Type B pancreatic cell (in vitro differentiated cells): Measurements from ENCODE around the gene HOXA7. TPM values are rescaled to one million over a fixed set of nuclear protein-coding genes. Genes with fewer than 3 reads are reported as not detected.
A peak's percentile ranks its signal among the peaks of the same experiment; 100 is the strongest.

Experiments used
- DNase-seq: peaks from one replicate; pipeline ENCODE4 v3.0.0; 2021; ENCODE audit warnings: mixed read lengths; ENCODE audit not compliant: unreplicated experiment; ENCODE audit errors: extremely low spot score
- H3K27ac Mint-ChIP-seq: 2 replicates; pipeline ENCODE4 v1.8.0; 2021; ENCODE audit warnings: mild to moderate bottlenecking, mixed read lengths
- H3K27me3 Mint-ChIP-seq: 2 replicates; pipeline ENCODE4 v1.8.0; 2021; ENCODE audit warnings: mixed read lengths
- H3K36me3 Mint-ChIP-seq: 2 replicates; pipeline ENCODE4 v1.8.0; 2021; ENCODE audit warnings: mixed read lengths
- H3K4me1 Mint-ChIP-seq: one replicate; pipeline ENCODE4 v1.8.0; 2021; ENCODE audit warnings: mixed read lengths; ENCODE audit not compliant: unreplicated experiment
- H3K4me3 Mint-ChIP-seq: 2 replicates; pipeline ENCODE4 v1.8.0; 2021; ENCODE audit warnings: mild to moderate bottlenecking, mixed read lengths
- H3K9me3 Mint-ChIP-seq: 2 replicates; pipeline ENCODE4 v1.8.0; 2021; ENCODE audit warnings: mixed read lengths
- total RNA-seq: library from RNA; stranded (reverse); gene quantifications from 2 replicates; pipeline ENCODE4 v1.2.1, GENCODE V29; 2021; ENCODE audit warnings: low replicate concordance
- TF ChIP-seq, protein P1 (sequence below): fragments of 200-600 bp; sonication (generic); conservative IDR thresholded peaks from 2 replicates; pipeline ENCODE4 v1.5.0; 2021; ENCODE audit warnings: antibody characterized with exemption, mild to moderate bottlenecking

HOXA7 gene
- total RNA-seq, 1 donor from 2014 or later, result 6.2 TPM

DNA sequence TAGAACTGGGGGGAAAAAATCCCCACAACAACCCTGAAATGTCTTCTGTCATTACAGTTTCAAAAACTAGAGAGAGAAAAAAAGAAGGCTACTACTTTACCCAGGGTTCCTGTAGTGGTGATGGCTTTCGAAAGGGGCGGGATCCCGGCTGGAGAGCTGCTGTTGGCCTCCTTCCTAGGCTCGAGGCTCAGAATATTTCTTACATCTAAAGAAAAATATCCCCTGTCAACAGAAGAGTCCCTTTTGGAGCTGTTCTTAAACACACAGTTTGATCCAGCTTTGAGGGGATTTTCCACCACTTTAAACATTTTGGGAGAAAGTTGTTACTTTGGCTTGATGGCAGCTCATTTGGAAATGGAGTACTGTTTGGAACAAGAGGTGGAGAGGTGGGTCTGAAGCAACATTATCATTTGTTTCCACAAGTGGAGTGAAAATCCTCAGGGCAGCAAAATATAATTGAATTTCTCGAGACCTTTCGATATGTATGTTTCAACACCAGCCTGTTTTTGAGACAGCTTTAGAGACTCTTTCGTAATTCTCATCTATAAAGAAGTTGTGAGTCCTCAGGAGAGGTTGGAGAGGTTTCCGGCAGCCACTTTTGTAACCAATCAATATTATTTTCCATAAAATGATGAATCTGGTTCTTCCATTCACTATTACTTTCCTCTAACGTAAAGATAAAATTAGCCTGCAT lies 38.4 kb upstream of the HOXA7 start:
- Mint-ChIP-seq H3K27ac (no peak overlapping the region), H3K4me1 (no peaks in the 10 kb centered on the region), H3K36me3 (no peaks in the 10 kb centered on the region), H3K9me3 (no peaks in the 10 kb centered on the region), H3K27me3 (peaks cover 95% of the 10 kb centered on the region), H3K4me3 (no peak overlapping the region)
- no peak for DNase-seq
- TF ChIP-seq, protein P1, sequence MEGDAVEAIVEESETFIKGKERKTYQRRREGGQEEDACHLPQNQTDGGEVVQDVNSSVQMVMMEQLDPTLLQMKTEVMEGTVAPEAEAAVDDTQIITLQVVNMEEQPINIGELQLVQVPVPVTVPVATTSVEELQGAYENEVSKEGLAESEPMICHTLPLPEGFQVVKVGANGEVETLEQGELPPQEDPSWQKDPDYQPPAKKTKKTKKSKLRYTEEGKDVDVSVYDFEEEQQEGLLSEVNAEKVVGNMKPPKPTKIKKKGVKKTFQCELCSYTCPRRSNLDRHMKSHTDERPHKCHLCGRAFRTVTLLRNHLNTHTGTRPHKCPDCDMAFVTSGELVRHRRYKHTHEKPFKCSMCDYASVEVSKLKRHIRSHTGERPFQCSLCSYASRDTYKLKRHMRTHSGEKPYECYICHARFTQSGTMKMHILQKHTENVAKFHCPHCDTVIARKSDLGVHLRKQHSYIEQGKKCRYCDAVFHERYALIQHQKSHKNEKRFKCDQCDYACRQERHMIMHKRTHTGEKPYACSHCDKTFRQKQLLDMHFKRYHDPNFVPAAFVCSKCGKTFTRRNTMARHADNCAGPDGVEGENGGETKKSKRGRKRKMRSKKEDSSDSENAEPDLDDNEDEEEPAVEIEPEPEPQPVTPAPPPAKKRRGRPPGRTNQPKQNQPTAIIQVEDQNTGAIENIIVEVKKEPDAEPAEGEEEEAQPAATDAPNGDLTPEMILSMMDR, result no peak

DNA sequence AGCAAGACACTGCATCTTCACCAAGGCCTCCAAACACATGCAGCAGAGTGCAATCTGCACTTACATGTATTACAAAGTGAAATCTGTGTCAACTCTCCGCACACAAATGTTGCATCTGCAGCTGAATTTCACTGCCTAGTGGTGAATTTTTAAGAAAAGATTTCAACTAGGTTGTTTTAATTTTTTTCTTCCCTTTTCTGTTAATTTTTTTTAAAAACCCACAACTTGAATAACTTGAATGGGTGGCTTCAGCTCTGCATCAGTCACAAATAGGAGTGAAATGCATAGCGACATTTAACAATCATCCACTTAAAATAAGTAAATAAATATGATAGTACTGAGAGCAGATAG lies 37.5 kb upstream of the HOXA7 start:
- TF ChIP-seq, protein P1, result no peak
- no peaks in the 10 kb centered on the region for H3K9me3 Mint-ChIP-seq
- no peaks in the 10 kb centered on the region for H3K4me1 Mint-ChIP-seq
- no peak for DNase-seq
- H3K4me3 Mint-ChIP-seq, result peak overlapping the region; percentile 59
- no peaks in the 10 kb centered on the region for H3K36me3 Mint-ChIP-seq
- no peak overlapping the region for H3K27ac Mint-ChIP-seq
- peaks cover 98% of the 10 kb centered on the region for H3K27me3 Mint-ChIP-seq

DNA sequence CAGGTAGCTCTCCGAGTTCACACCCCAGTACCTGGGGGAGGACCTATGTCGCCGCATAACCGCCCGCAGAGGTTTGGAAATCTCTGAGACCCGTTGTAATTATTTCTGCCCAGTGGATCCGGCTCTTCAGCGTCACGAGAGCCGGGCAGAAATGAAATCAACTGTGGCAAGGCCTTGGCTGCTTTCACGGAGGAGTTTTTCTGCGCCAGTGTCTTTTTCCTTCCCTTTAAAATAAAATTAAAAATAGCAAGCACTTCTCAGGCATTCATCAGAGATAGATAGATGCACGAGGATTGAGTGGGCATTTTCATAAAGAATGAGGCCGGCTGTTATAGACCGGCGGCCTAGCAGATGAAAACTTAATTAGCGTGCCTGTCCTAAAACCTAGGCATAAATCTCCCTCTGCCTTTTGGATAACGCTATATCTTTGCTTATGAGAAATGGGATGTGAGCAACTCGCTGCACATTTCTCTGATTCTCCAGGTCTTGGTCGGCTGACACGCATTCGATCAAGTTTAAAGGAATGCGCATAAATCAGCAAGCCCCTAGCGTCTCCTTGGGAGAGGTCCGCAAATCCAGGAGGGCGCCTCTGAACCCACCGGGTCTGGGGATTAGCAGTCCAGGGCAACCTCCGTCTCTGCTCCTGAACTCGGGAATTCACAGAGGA lies 37.0 kb upstream of the HOXA7 start:
- Mint-ChIP-seq H3K9me3 (no peaks in the 10 kb centered on the region), H3K4me1 (peaks cover 3% of the 10 kb centered on the region), H3K36me3 (no peaks in the 10 kb centered on the region), H3K27me3 (peaks cover 98% of the 10 kb centered on the region), H3K27ac (no peak overlapping the region), H3K4me3 (peak overlapping the region; percentile 59)
- peak; percentile 51 for DNase-seq
- TF ChIP-seq, protein P1, result no peak

DNA sequence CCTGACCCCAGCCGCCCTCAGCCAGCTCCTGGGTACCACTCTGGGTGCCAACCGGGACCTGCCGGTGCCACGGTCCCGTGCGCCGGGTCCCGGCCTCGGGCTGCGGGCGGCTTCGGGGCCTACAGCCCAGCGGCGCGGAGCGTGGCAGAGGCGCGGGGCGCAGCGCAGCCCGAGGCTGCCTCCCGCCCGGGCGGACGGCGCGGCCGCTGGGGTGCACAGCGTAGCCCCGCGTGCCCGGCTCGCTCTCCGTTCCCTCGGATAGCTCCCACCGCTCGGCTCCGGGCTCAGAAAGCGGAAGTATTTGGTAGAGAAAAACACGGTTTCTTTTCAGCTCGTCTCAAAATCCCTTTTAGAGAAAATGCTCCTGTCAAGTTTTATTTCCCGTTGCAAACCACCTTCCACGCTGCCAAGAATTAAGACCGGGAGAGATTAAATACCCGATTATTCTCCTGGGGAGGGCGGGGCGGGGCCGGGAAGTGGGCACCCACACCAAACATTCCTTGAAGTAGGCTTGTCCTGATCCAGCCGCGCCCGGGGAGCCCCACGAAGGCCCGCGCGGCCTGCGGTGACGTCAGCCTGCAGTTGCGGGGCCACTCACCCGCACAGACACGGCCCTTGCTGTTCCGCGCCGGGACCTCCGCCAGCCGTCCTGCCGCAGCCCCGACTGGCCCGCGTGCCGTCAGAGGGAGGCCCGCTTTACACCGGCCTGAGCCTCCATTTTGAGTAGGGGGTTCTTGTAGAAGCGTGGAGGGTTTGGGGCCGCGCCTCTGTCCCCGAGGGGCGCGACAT lies 36.3 kb upstream of the HOXA7 start:
- Mint-ChIP-seq H3K9me3 (no peaks in the 10 kb centered on the region), H3K4me1 (peaks cover 7% of the 10 kb centered on the region), H3K4me3 (peak overlapping the region; percentile 66), H3K27me3 (peaks cover 98% of the 10 kb centered on the region), H3K27ac (no peak overlapping the region), H3K36me3 (no peaks in the 10 kb centered on the region)
- DNase-seq, result peak; percentile 70
- TF ChIP-seq, protein P1, result no peak

DNA sequence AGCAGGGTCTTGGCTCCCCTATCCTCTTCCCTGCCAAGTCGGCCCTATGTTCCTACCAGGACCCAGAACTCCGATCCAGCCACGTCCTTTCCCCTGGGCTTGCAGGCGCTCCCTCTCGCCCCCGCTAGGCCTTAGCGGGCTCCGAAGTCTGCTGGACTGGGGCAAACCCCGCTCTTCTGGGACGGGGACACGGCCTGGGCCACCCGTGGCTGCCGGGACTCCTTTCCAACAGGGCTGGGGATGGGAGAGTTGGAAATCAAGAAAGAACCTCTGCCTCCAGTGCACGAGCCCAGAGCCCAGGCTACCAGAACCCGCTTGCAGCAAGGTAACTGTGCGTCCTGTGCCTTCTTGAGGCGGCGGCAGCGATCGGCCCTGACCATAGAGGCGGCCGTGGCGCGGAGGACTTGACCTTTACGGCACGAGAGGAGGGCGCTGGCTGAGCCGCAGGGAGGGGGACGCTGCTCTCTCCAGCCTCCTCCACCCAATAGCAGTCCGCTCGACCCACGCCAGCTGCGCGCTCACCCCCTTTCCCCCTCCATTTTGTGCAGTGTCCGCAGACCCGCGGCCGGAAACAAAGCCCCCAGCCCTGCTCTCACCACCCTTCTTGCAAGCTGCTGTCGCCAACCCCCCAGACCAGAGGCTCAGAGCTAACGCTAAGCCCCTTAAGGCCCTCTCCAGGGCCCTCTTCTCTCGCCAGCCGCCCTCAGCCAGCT lies 35.5 kb upstream of the HOXA7 start:
- Mint-ChIP-seq H3K36me3 (no peaks in the 10 kb centered on the region), H3K27ac (no peak overlapping the region), H3K4me1 (peaks cover 7% of the 10 kb centered on the region), H3K27me3 (peaks cover 98% of the 10 kb centered on the region), H3K9me3 (no peaks in the 10 kb centered on the region), H3K4me3 (peak overlapping the region; percentile 36)
- DNase-seq, result no peak
- TF ChIP-seq, protein P1, result no peak
